ENCODE data around the gene ELL.
A peak's percentile ranks its signal among the peaks of the same experiment; 100 is the strongest.
"Not testable (repeated sequence)": the region's sequence is repeated elsewhere in the genome, so short reads cannot be mapped to it uniquely, and the experiment has no call there.

ELL gene

GRCh38 chr19:18521692-18522123 lies at the start of gene ELL:
Gene ELL (minus strand): TSS chr19:18522070. CDS start chr19:18522055, 15 bp downstream.
- DNase-seq: no peak

- DNase-seq: no peak
Measured at GRCh38 chr19:18568367-18568766, 46.5 kb upstream of the ELL start.

GRCh38 chr19:18566953-18567352 lies 45.1 kb upstream of the ELL start:
- no peak for DNase-seq

GRCh38 chr19:18562086-18562485 lies 40.2 kb upstream of the ELL start:
- no peak for DNase-seq

- no peak for DNase-seq
Measured at GRCh38 chr19:18559685-18560084, 37.8 kb upstream of the ELL start.

- no peak for DNase-seq
Measured at GRCh38 chr19:18558604-18559003, 36.7 kb upstream of the ELL start.

- no peak for DNase-seq
Measured at GRCh38 chr19:18558202-18558555, 36.3 kb upstream of the ELL start.

DNA sequence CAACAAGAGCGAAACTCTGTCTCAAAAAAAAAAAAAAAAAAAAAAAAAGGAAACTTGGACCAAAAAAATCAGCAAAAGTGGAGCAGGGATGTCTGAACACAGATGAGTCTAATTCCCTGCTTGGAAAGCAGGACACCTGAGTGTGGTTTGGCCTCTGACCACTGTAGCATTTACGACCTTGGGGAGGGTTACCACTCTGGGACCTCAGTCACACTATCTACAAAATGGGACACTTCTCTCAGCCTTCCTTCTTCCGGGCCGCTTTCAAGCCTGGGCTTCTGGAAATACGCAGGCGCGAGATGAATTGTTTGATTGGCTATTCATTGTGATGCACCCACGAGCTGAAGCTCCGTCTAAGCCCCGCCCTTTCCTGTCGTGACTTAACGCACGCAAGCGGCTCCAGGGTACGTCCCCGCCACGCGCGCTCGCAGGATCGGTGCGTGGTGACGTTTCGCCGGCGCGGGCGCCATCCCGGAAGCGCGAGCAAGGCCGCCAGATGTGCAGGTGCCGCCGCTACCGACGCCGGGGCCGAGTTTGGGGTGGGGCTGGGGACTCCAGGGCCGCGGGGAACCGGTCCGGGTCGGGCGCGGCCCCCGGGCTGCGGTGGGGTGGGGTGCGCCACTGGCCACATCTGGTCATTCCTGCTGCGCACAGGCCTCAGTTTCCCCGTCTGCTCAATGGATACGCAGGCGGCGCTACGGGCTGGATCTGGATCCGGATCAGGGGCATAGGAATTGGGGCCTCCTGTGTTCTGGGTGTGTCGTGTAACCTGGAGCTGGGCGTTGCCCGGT lies 35.7 kb upstream of the ELL start, which contains the start of gene KXD1:
Gene KXD1, plus strand, starts transcription at position 460 of the 791 bp plus-strand sequence. CDS start 4,187 bp downstream, outside the sequence.
- DNase-seq: peak; percentile 97 to 99

DNA sequence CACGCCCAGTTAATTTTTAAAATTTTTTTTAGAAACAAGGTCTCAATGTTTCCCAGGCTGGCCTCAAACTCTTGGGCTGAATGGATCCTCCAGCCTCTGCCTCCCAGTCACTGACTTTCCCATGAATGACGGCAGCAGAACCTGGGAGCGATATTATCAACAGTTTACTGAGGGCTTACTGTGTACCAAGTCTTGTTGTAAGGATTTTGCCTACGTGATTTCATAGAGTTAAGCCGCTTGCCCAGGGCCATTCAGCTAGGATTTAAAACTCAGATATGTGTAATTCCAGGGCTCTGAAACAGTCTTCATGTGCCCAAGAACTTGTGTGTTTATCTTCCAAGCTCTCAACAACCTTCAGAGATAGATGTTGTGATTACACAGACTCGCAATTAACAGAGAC lies 29.8 kb upstream of the ELL start:
- no peak for DNase-seq

- DNase-seq: peak; percentile 74 to 78
Measured at GRCh38 chr19:18543814-18544475, 22.1 kb upstream of the ELL start.

- peak; percentile 78 to 94 for DNase-seq
Measured at GRCh38 chr19:18542941-18543813, 21.3 kb upstream of the ELL start, which contains the start of gene FKBP8. Gene FKBP8 (minus strand): TSS chr19:18543573. CDS start chr19:18541970, 1,603 bp downstream.

- peak in 1 of 2 donors; percentile 12 for DNase-seq
Measured at GRCh38 chr19:18541992-18542940, 20.4 kb upstream of the ELL start.

GRCh38 chr19:18541258-18541991 lies 19.6 kb upstream of the ELL start:
- no peak for DNase-seq

DNA sequence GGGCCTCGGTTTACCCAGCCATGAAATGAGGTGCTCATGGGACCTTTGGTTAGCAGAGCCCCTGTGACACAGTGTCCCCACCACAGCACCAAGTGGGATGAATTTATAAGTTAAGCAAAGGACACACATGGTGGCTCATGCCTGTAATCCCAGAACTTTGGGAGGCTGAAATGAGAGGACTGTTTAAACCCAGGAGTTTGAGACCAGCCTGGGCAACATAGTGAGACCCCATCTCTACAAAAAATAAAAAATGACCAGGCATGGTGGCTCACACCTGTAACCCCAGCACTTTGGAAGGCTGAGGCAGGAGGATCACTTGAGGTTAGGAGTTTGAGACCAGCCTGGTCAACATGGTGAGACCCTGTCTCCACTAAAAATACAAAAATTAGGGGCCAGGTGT lies 18.3 kb upstream of the ELL start:
- DNase-seq: not testable (repeated sequence)

GRCh38 chr19:18539372-18539771 lies 17.5 kb upstream of the ELL start:
- DNase-seq: no peak

DNA sequence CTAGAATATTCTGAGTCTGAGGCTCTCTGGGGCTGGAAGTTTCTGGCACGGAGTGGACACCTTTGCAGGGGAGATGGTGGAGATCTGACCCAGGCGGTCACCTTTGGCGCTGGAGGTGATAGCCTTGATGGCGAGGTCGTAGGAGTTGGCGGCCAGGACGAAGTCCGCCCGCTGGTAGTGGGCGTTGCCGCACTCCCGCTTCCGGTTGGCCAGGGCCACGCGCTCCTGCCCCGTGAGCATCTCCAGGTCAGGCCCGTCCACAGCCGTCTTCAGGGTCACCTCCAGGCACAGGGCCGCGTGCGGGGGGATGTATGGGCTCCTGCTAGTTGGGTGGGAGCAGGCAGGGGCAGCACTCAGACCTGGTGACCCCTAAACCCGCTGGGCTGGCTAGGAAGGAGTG lies 16.2 kb upstream of the ELL start:
- DNase-seq: no peak

GRCh38 chr19:18537431-18537830 lies 15.6 kb upstream of the ELL start:
- no peak for DNase-seq

GRCh38 chr19:18536475-18536874 lies 14.6 kb upstream of the ELL start:
- DNase-seq: no peak

- DNase-seq: no peak
Measured at GRCh38 chr19:18533058-18533457, 11.2 kb upstream of the ELL start.

- DNase-seq: no peak
Measured at GRCh38 chr19:18532168-18532890, 10.5 kb upstream of the ELL start.

DNA sequence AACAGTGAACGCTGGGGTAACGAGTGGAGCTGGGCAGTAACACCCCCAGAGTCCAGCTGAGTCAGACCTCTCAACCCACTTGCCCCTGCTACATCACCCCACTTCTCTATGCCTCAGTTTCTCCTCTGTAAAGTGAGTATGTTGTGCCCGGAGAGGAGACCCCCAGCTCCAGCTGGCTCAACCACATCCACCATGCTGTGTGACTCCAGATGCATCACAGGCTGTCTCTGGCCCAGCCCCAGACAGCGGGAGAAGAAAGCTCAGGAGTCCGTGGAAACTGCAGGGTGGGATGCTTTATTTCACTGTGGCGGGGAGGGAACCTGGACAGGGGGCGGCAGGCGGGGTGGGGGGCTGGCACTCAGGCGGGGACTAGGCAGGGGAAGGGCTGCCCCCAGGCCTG lies 9.6 kb upstream of the ELL start:
- DNase-seq: no peak

Data from inflammatory macrophage treated with lipopolysaccharide for 1 hour (primary cell).